Breast epithelium (tissue), 4 donors: ENCODE data around the gene CENPX. TPM values are rescaled to one million over a fixed set of nuclear protein-coding genes. Genes with fewer than 3 reads are reported as not detected.

ENCODE experiments used
- DNase-seq, 2 donors: peaks; one replicate each; pipeline ENCODE4 v3.0.0-alpha.2; 2019; ENCODE audit warnings: low spot score in 2 of 2
- H3K27ac ChIP-seq, 2 donors: fragments of 200-600 bp; sonication (generic) in 1 of 2; one replicate each; pipeline ENCODE4 v1.5.1; 2016 to 2019; ENCODE audit warnings: mild to moderate bottlenecking in 1 of 2
- H3K27me3 ChIP-seq, 2 donors: fragments of 200-600 bp; sonication (generic) in 1 of 2; one replicate each; pipeline versions ENCODE4 v1.5.1 to v1.6.0; 2017 to 2019; ENCODE audit warnings: control low read depth in 1 of 2, mild to moderate bottlenecking in 1 of 2
- H3K36me3 ChIP-seq: fragments of 200-600 bp; one replicate; pipeline ENCODE4 v1.5.1; 2019
- H3K4me1 ChIP-seq, 2 donors: fragments of 200-600 bp; sonication (generic); one replicate each; pipeline ENCODE4 v1.5.1; 2016 to 2019; ENCODE audit warnings: control low read depth in 1 of 2
- H3K4me3 ChIP-seq, 3 donors: fragments of 200-600 bp; sonication (generic); 1 replicate in 2 of 3; 2 replicates in 1 of 3; pipeline ENCODE4 v1.5.1; 2016 to 2019; ENCODE audit warnings: mild to moderate bottlenecking in 3 of 3, moderate library complexity in 2 of 3
- H3K9me3 ChIP-seq, 2 donors: fragments of 200-600 bp; sonication (generic) in 1 of 2; one replicate each; pipeline ENCODE4 v1.5.1; 2016 to 2019; ENCODE audit warnings: control low read depth in 1 of 2
- CTCF ChIP-seq, 3 donors: fragments of 450-650 bp; IDR thresholded peaks; one replicate each; pipeline ENCODE4 v1.5.1; 2016 to 2017; ENCODE audit warnings: antibody characterized with exemption in 3 of 3, mild to moderate bottlenecking in 3 of 3, moderate library complexity in 3 of 3
- POLR2A ChIP-seq: fragments of 450-650 bp; IDR thresholded peaks from one replicate; pipeline ENCODE4 v1.6.1; 2016; ENCODE audit warnings: antibody characterized with exemption, mild to moderate bottlenecking, moderate library complexity
- POLR2AphosphoS5 ChIP-seq, 3 donors: sonication (generic); formaldehyde crosslinking; IDR thresholded peaks; one replicate each; pipeline ENCODE4 v1.6.1; 2017; ENCODE audit warnings: antibody characterized with exemption in 3 of 3
- intact Hi-C: fragments of 100-400 bp; cut with DNase I; formaldehyde crosslinking; loops from one replicate; pipeline ENCODE4 v1.15.1; 2023; ENCODE audit warnings: low total_unique reads
- total RNA-seq, 3 donors: library from RNA; depleted of rRNA; stranded (reverse); fragments of >200 nt; gene quantifications; one replicate each; pipeline ENCODE4 v1.1.0, GENCODE V29; 2016

The CENPX gene
- total RNA-seq, 3 donors from 2014 or later, result 79.5 to 94.7 (median 92.5) TPM

- Histone ChIP-seq H3K27me3 (no peaks in the 10 kb centered on the region), H3K4me1 (peaks cover 0 to 4% of the 10 kb centered on the region in 2 donors), H3K36me3 (peaks cover 5% of the 10 kb centered on the region), H3K4me3 (no peak overlapping the region), H3K9me3 (no peaks in the 10 kb centered on the region), H3K27ac (no peak overlapping the region)
- intact Hi-C loops, result no loop called here
- DNase-seq, result no peak
- TF ChIP-seq POLR2A (no peak), POLR2AphosphoS5 (IDR thresholded peaks at IDR 0.05) (no peak), CTCF (IDR thresholded peaks at IDR 0.05) (no peak)
These were observed 35.7 kb upstream of the CENPX start for GRCh38 chr17:82058230-82058854.

- Histone ChIP-seq H3K4me3 (no peak overlapping the region), H3K9me3 (no peaks in the 10 kb centered on the region), H3K4me1 (peaks cover 6 to 15% of the 10 kb centered on the region in 2 donors), H3K36me3 (peaks cover 5% of the 10 kb centered on the region), H3K27ac (no peak overlapping the region), H3K27me3 (no peaks in the 10 kb centered on the region)
- intact Hi-C loops, result no loop called here
- TF ChIP-seq POLR2A (no peak), CTCF (IDR thresholded peaks at IDR 0.05) (no peak), POLR2AphosphoS5 (IDR thresholded peaks at IDR 0.05) (no peak)
- DNase-seq, result no peak
These were observed 34.3 kb upstream of the CENPX start for GRCh38 chr17:82056729-82057621.

- no peaks in the 10 kb centered on the region for H3K27me3 ChIP-seq
- intact Hi-C loops, result no loop called here
- H3K4me1 ChIP-seq, result peaks cover 6 to 15% of the 10 kb centered on the region in 2 donors
- H3K27ac ChIP-seq, result no peak overlapping the region
- H3K36me3 ChIP-seq, result peaks cover 5% of the 10 kb centered on the region
- no peak for DNase-seq
- no peaks in the 10 kb centered on the region for H3K9me3 ChIP-seq
- no peak overlapping the region for H3K4me3 ChIP-seq
- TF ChIP-seq CTCF (IDR thresholded peaks at IDR 0.05) (no peak), POLR2A (no peak), POLR2AphosphoS5 (IDR thresholded peaks at IDR 0.05) (no peak)
These were observed 33.5 kb upstream of the CENPX start for GRCh38 chr17:82055965-82056728.

- H3K36me3 ChIP-seq, result peaks cover 3% of the 10 kb centered on the region
These were observed 32.6 kb upstream of the CENPX start for GRCh38 chr17:82055023-82055964.

More at GRCh38 chr17:82055023-82055964, 32.6 kb upstream of the CENPX start:
- Histone ChIP-seq H3K27ac (no peak overlapping the region), H3K27me3 (no peaks in the 10 kb centered on the region), H3K9me3 (no peaks in the 10 kb centered on the region), H3K4me1 (peaks cover 6 to 18% of the 10 kb centered on the region in 2 donors), H3K4me3 (no peak overlapping the region)
- no peak for TF ChIP-seq CTCF (IDR thresholded peaks at IDR 0.05)
- intact Hi-C loops, result no loop called here
- no peak for DNase-seq
